Endothelial cell of umbilical vein (primary cell): ENCODE measurements around the gene UNC5C. TPM values are rescaled to one million over a fixed set of nuclear protein-coding genes. Genes with fewer than 3 reads are reported as not detected.

ENCODE experiments used
- BruUV-seq: library from RNA; stranded (reverse); fragments of 400-500 nt; replicated peaks from 2 replicates; lab custom pipeline; 2021; lab: Mats Ljungman, UMichigan
- CTCF ChIA-PET: fragments of 300-600, 350-600 bp; sonication (Branson Sonifier 250); formaldehyde crosslinking; loops from one replicate; lab custom pipeline; 2021; ENCODE audit warnings: antibody characterized with exemption, inconsistent platforms; lab: Charles Lee
- POLR2A ChIA-PET: fragments of 300-600, 350-600 bp; sonication (Branson Sonifier 250); formaldehyde crosslinking; loops from one replicate; lab custom pipeline; 2021; ENCODE audit warnings: antibody characterized with exemption, inconsistent platforms; lab: Charles Lee
- DNase-seq: peaks from one replicate; pipeline ENCODE4 v3.0.0-alpha.2; 2011; ENCODE audit warnings: low read depth, low spot score
- FAIRE-seq: peaks from 2 replicates; lab custom pipeline; 2011; peaks lifted over from hg19 to GRCh38; lab: Jason Lieb, UNC
- H2AFZ ChIP-seq: 2 replicates; pipeline ENCODE4 v1.6.0; 2012; ENCODE audit warnings: low read depth, low read length, control low read depth, inconsistent platforms
- H3K27ac ChIP-seq: 2 replicates; pipeline ENCODE4 v1.5.1; 2011; ENCODE audit warnings: low read depth, mild to moderate bottlenecking, control low read depth, low read length, moderate library complexity; ENCODE audit not compliant: insufficient read depth
- H3K27me3 ChIP-seq, 2 experiments: 2 replicates each; pipeline versions ENCODE4 v1.6.0 to v1.6.1; 2011; ENCODE audit warnings: low read length in 2 of 2, mixed read lengths in 1 of 2; ENCODE audit not compliant: control insufficient read depth in 2 of 2, insufficient read depth in 2 of 2
- H3K36me3 ChIP-seq, 2 experiments: 2 replicates in 1 of 2; 3 replicates in 1 of 2; pipeline ENCODE4 v1.5.1; 2011; ENCODE audit warnings: low read length in 2 of 2, mild to moderate bottlenecking in 1 of 2, moderate library complexity in 1 of 2; ENCODE audit not compliant: control insufficient read depth in 2 of 2, insufficient read depth in 2 of 2; ENCODE audit errors: extremely low read depth in 1 of 2
- H3K4me1 ChIP-seq: 3 replicates; pipeline ENCODE4 v1.5.1; 2011; ENCODE audit warnings: mild to moderate bottlenecking, low read length; ENCODE audit not compliant: control insufficient read depth, insufficient read depth; ENCODE audit errors: extremely low read depth
- H3K4me2 ChIP-seq: 2 replicates; pipeline ENCODE4 v1.6.1; 2011; ENCODE audit warnings: low read length, control low read depth, mixed read lengths; ENCODE audit not compliant: insufficient read depth
- H3K4me3 ChIP-seq, 3 experiments: fragments of 200-600 bp in 1 of 3; sonication (generic), shearing (Covaris generic) in 1 of 3; replicated peaks in 1 of 3; 2 replicates each; pipeline ENCODE4 v1.5.1; 2011 to 2016; ENCODE audit warnings: control low read depth in 3 of 3, low read length in 3 of 3, mild to moderate bottlenecking in 2 of 3, inconsistent platforms in 1 of 3, low read depth in 1 of 3, moderate library complexity in 1 of 3; ENCODE audit not compliant: insufficient read depth in 1 of 3
- H3K79me2 ChIP-seq: 2 replicates; pipeline ENCODE4 v1.6.0; 2012; ENCODE audit warnings: low read length, inconsistent platforms; ENCODE audit not compliant: control insufficient read depth, insufficient read depth
- H3K9ac ChIP-seq: replicated peaks from 2 replicates; pipeline ENCODE3; 2011; ENCODE audit warnings: low read length, control low read depth; ENCODE audit not compliant: insufficient read depth; ENCODE audit errors: extremely low read depth
- H3K9me1 ChIP-seq: replicated peaks from 3 replicates; pipeline ENCODE4 v1.6.0; 2011; ENCODE audit warnings: mild to moderate bottlenecking, low read length; ENCODE audit not compliant: control insufficient read depth, insufficient read depth; ENCODE audit errors: extremely low read depth
- H3K9me3 ChIP-seq: replicated peaks from 2 replicates; pipeline ENCODE4 v1.5.1; 2012; ENCODE audit warnings: low read length, inconsistent platforms; ENCODE audit not compliant: control insufficient read depth, insufficient read depth
- H4K20me1 ChIP-seq: replicated peaks from 2 replicates; pipeline ENCODE3; 2011; ENCODE audit warnings: mild to moderate bottlenecking, low read length; ENCODE audit not compliant: control insufficient read depth, insufficient read depth; ENCODE audit errors: extremely low read depth
- CTCF ChIP-seq, 2 donors: IDR thresholded peaks; 1 replicate in 1 of 2; 2 replicates in 1 of 2; pipeline ENCODE4 v1.5.1; 2011; ENCODE audit warnings: low read length in 2 of 2, mild to moderate bottlenecking in 2 of 2, moderate library complexity in 2 of 2, control low read depth in 1 of 2, inconsistent platforms in 1 of 2, low read depth in 1 of 2; ENCODE audit not compliant: insufficient read depth in 1 of 2; ENCODE audit errors: extremely low read depth in 1 of 2
- EZH2 ChIP-seq: IDR thresholded peaks from 2 replicates; pipeline ENCODE4 v1.6.1; 2012; ENCODE audit warnings: borderline replicate concordance, low read depth, mild to moderate bottlenecking, moderate library complexity, low read length, inconsistent platforms; ENCODE audit not compliant: severe bottlenecking
- FOS ChIP-seq: IDR thresholded peaks from 2 replicates; pipeline ENCODE4 v1.6.1; 2011; ENCODE audit warnings: mild to moderate bottlenecking, low read length, moderate library complexity, borderline replicate concordance; ENCODE audit not compliant: insufficient read depth
- GATA2 ChIP-seq: IDR thresholded peaks from 2 replicates; pipeline ENCODE4 v1.7.0; 2011; ENCODE audit warnings: low read depth, mild to moderate bottlenecking, moderate library complexity, mixed read lengths, low read length; ENCODE audit not compliant: insufficient read length, insufficient read depth
- JUN ChIP-seq: IDR thresholded peaks from 2 replicates; pipeline ENCODE4 v1.6.1; 2011; ENCODE audit warnings: borderline replicate concordance, low read depth; ENCODE audit not compliant: insufficient read length, insufficient read depth
- MYC ChIP-seq: IDR thresholded peaks from one replicate; pipeline ENCODE4 v1.6.1; 2011; ENCODE audit warnings: mild to moderate bottlenecking, low read depth, low read length
- POLR2A ChIP-seq: IDR thresholded peaks from 2 replicates; pipeline ENCODE4 v1.6.1; 2012; ENCODE audit warnings: low read depth, mild to moderate bottlenecking, control low read depth, low read length
- POLR2AphosphoS5 ChIP-seq: IDR thresholded peaks from 2 replicates; pipeline ENCODE4 v1.6.1; 2012; ENCODE audit warnings: low read depth, mild to moderate bottlenecking, control low read depth, low read length, moderate library complexity; ENCODE audit not compliant: insufficient read depth
- dilution Hi-C: fragments of 300-500 bp; cut with MboI; formaldehyde crosslinking; loops from one replicate; pipeline ENCODE4 v1.15.0; 2019; ENCODE audit warnings: low sequenced_read_pairs; ENCODE audit not compliant: extremely low pct_ligation_motif_present
- intact Hi-C: fragments of 100-400 bp; cut with micrococcal nuclease; formaldehyde crosslinking; loops from one replicate; pipeline ENCODE4 v1.10.0; 2022
- polyA plus RNA-seq, 4 experiments: library from polyadenylated mRNA; depleted of rRNA in 3 of 4; stranded (reverse) in 3 of 4; unstranded in 1 of 4; fragments of >200 nt; gene quantifications; 2 replicates each; pipeline versions ENCODE4 v1.2.1 to v1.2.3, GENCODE V29; 2011 to 2012; ENCODE audit warnings: missing spikeins in 1 of 4
- total RNA-seq: library from RNA; stranded (reverse); gene quantifications from 2 replicates; pipeline ENCODE4 v1.2.3, GENCODE V29; 2021
- TF ChIP-seq, protein P1 (sequence below): IDR thresholded peaks from 2 replicates; pipeline ENCODE4 v1.6.1; 2011; ENCODE audit not compliant: insufficient read depth, insufficient read length

UNC5C gene
- total and polyA plus RNA-seq, 2 donors (not counting 3 experiments of a cell fraction or from before 2014, with no cell fraction given) = 0.44 to 0.53 TPM

- dilution Hi-C loops = no loop called here
Observed at GRCh38 chr4:95188701-95189370, 359.9 kb downstream of the UNC5C start.

More at GRCh38 chr4:95188701-95189370, 359.9 kb downstream of the UNC5C start:
- no peak for DNase-seq
- H3K9me1 ChIP-seq = no peaks in the 10 kb centered on the region
- no peak overlapping the region for H3K4me3 ChIP-seq
- CTCF ChIA-PET = no interaction called here
- intact Hi-C loops = no loop called here
- FAIRE-seq = no peak
- no peaks in the 10 kb centered on the region for H3K9me3 ChIP-seq
- no peak overlapping the region for H3K9ac ChIP-seq
- H3K27ac ChIP-seq = no peak overlapping the region
- H4K20me1 ChIP-seq = no peaks in the 10 kb centered on the region
- H3K79me2 ChIP-seq = no peaks in the 10 kb centered on the region
- no peaks in the 10 kb centered on the region for H3K4me1 ChIP-seq
- BruUV-seq = no TSS peak
- TF ChIP-seq FOS = no peak
- TF ChIP-seq, protein P1, sequence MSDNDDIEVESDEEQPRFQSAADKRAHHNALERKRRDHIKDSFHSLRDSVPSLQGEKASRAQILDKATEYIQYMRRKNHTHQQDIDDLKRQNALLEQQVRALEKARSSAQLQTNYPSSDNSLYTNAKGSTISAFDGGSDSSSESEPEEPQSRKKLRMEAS = no peak
- no peak for TF ChIP-seq POLR2AphosphoS5
- no peak for TF ChIP-seq CTCF (IDR thresholded peaks at IDR 0.05; ENCODE audit: extremely low read depth in 1 of 2, insufficient read depth in 1 of 2, low read depth in 1 of 2, low read length in 2 of 2)
- TF ChIP-seq MYC = no peak
- no peak for TF ChIP-seq POLR2A
- TF ChIP-seq GATA2 = no peak
- TF ChIP-seq JUN = no peak
- no peak for TF ChIP-seq EZH2
- no peak overlapping the region for H3K4me2 ChIP-seq
- POLR2A ChIA-PET = no interaction called here
- H3K27me3 ChIP-seq = no peaks in the 10 kb centered on the region
- H3K36me3 ChIP-seq = no peaks in the 10 kb centered on the region
- H2AFZ ChIP-seq = no peak overlapping the region
